ENCODE data around the gene MPZL1. TPM values are rescaled to one million over a fixed set of nuclear protein-coding genes. Genes with fewer than 3 reads are reported as not detected.

MPZL1 gene
- total and polyA plus RNA-seq, 2 donors (not counting 3 experiments of a cell fraction or from before 2014, with no cell fraction given), result 41.7 to 99.1 TPM

DNA sequence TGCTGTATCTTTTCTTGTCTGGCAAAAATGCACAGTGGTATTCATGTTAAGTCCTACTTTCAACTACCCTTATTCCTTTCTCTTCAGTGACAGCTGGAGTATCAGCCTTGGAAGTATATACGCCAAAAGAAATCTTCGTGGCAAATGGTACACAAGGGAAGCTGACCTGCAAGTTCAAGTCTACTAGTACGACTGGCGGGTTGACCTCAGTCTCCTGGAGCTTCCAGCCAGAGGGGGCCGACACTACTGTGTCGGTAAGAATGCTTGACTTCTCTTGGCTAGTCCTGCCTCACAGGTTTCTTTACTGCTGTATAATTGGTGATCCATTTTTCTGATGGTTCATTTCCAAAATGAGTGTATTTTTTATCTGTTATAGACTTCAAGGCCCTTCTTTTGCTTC lies 43.7 kb downstream of the MPZL1 start:
- Histone ChIP-seq H3K27me3 (ENCODE audit: control insufficient read depth in 2 of 2, insufficient read depth in 2 of 2, low read length in 2 of 2) (no peaks in the 10 kb centered on the region), H3K9me1 (replicated peaks; ENCODE audit: control insufficient read depth, extremely low read depth, insufficient read depth, low read length) (no peaks in the 10 kb centered on the region), H3K4me3 (replicated peaks in 1 of 3; ENCODE audit: insufficient read depth in 1 of 3, low read depth in 1 of 3, low read length in 3 of 3) (no peak overlapping the region), H3K9ac (replicated peaks; ENCODE audit: extremely low read depth, insufficient read depth, low read length) (no peak overlapping the region), H3K79me2 (ENCODE audit: control insufficient read depth, insufficient read depth, low read length) (peaks cover 30% of the 10 kb centered on the region), H4K20me1 (replicated peaks; ENCODE audit: control insufficient read depth, extremely low read depth, insufficient read depth, low read length) (peaks cover 3% of the 10 kb centered on the region), H3K4me2 (ENCODE audit: insufficient read depth, low read length) (no peak overlapping the region), H3K4me1 (ENCODE audit: control insufficient read depth, extremely low read depth, insufficient read depth, low read length) (no peaks in the 10 kb centered on the region), H3K9me3 (replicated peaks; ENCODE audit: control insufficient read depth, insufficient read depth, low read length) (no peaks in the 10 kb centered on the region), H3K27ac (ENCODE audit: insufficient read depth, low read depth, low read length) (no peak overlapping the region), H2AFZ (ENCODE audit: low read depth, low read length) (no peak overlapping the region), H3K36me3 (ENCODE audit: control insufficient read depth in 2 of 2, extremely low read depth in 1 of 2, insufficient read depth in 2 of 2, low read length in 2 of 2) (peaks cover 2 to 4% of the 10 kb centered on the region in 2 experiments)
- dilution Hi-C loops (cut with MboI; ENCODE audit: extremely low pct_ligation_motif_present, low sequenced_read_pairs) (no loop called here), intact Hi-C loops (cut with micrococcal nuclease) (no loop called here)
- no peak for DNase-seq (ENCODE audit: low read depth, low spot score)
- TF ChIP-seq GATA2 (IDR thresholded peaks at IDR 0.05; ENCODE audit: insufficient read depth, insufficient read length, low read depth, low read length), result no peak
- no peak for TF ChIP-seq FOS (IDR thresholded peaks at IDR 0.05; ENCODE audit: borderline replicate concordance, insufficient read depth, low read length)
- no peak for TF ChIP-seq MAX (IDR thresholded peaks at IDR 0.05; ENCODE audit: insufficient read depth, insufficient read length)
- TF ChIP-seq EZH2 (IDR thresholded peaks at IDR 0.05; ENCODE audit: borderline replicate concordance, low read depth, low read length, severe bottlenecking), result no peak
- TF ChIP-seq POLR2AphosphoS5 (IDR thresholded peaks at IDR 0.05; ENCODE audit: insufficient read depth, low read depth, low read length), result no peak
- TF ChIP-seq POLR2A (IDR thresholded peaks at IDR 0.05; ENCODE audit: low read depth, low read length), result no peak
- TF ChIP-seq, protein P1, sequence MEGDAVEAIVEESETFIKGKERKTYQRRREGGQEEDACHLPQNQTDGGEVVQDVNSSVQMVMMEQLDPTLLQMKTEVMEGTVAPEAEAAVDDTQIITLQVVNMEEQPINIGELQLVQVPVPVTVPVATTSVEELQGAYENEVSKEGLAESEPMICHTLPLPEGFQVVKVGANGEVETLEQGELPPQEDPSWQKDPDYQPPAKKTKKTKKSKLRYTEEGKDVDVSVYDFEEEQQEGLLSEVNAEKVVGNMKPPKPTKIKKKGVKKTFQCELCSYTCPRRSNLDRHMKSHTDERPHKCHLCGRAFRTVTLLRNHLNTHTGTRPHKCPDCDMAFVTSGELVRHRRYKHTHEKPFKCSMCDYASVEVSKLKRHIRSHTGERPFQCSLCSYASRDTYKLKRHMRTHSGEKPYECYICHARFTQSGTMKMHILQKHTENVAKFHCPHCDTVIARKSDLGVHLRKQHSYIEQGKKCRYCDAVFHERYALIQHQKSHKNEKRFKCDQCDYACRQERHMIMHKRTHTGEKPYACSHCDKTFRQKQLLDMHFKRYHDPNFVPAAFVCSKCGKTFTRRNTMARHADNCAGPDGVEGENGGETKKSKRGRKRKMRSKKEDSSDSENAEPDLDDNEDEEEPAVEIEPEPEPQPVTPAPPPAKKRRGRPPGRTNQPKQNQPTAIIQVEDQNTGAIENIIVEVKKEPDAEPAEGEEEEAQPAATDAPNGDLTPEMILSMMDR (IDR thresholded peaks at IDR 0.05; ENCODE audit: extremely low read depth in 1 of 2, insufficient read depth in 1 of 2, low read depth in 1 of 2, low read length in 2 of 2), result no peak
- TF ChIP-seq JUN (IDR thresholded peaks at IDR 0.05; ENCODE audit: borderline replicate concordance, insufficient read depth, insufficient read length, low read depth), result no peak
- TF ChIP-seq MYC (IDR thresholded peaks at IDR 0.05; ENCODE audit: low read depth, low read length), result no peak
- FAIRE-seq, result no peak
- ChIA-PET POLR2A (no interaction called here), CTCF (no interaction called here)
- BruUV-seq (replicated peaks), result no TSS peak
